GM19035 (cell line): ENCODE measurements around the gene NPAS3.
"Not testable (repeated sequence)": the region's sequence is repeated elsewhere in the genome, so short reads cannot be mapped to it uniquely, and the experiment has no call there.

Experiments
- ATAC-seq: cut with Tn5 transposase; IDR thresholded peaks from one replicate; pipeline ENCODE4 v1.9.1; 2021; ENCODE audit not compliant: unreplicated experiment

NPAS3 gene

DNA sequence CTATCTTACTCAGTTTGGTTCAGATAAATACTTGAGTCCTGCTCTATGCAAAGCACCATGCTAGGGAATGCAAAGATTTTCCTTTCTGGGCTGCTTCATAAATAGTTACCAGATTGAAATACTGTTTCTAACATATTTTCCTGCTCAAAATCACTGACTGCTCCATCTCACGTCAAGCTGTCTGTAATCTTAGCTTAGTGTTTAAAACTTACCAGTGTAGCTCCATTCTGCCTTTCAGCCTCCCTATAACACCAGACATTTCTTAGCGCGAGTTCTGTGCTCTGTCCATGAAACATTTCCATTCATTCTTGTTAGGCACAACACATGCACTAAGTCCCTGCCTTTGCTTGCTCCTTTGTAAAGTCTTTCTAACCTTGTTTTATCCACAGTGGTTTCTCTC, 129.4 kb downstream of the NPAS3 start:
- no peak for ATAC-seq

DNA sequence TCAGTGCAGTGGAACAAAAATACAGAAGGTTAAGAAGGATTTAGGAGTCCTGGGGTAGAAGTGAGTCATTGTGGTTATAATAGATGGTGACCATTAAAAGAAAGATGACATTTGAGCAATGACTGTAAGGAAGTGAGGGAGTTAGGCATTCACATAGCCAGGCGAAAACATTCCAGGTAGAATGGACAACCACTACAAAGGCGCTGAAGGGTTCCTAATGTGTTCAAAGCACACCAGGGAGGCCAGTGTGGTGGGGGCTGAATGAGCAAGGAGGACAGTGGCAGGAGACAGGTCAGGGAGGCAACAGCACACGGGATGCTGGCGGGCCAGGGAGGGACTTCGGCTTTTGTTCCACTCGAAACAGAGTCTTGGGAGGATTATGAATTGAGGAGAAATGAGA, 129.9 kb downstream of the NPAS3 start:
- no peak for ATAC-seq

GRCh38 chr14:33070475-33070874, 131.8 kb downstream of the NPAS3 start:
- ATAC-seq: no peak

DNA sequence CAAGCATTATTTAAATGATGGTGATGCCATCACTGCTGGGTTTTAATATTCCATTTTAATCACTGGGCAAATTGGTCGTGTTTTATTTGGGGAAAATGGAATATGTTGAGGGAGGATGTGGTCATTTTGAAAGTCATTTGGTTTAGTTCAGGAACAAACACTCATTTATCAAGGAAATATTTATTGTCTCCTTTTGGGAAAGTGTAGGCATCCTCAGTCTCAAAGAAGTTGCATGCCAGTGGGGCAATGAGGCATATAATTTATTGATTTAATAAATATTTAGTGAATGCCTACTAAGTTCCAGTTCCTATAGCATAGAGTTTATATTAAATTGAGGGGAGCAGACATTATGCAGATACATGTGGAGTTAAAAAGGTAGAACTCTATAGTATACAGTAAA, 134.3 kb downstream of the NPAS3 start:
- no peak for ATAC-seq

GRCh38 chr14:33081259-33081658, 142.6 kb downstream of the NPAS3 start:
- no peak for ATAC-seq

DNA sequence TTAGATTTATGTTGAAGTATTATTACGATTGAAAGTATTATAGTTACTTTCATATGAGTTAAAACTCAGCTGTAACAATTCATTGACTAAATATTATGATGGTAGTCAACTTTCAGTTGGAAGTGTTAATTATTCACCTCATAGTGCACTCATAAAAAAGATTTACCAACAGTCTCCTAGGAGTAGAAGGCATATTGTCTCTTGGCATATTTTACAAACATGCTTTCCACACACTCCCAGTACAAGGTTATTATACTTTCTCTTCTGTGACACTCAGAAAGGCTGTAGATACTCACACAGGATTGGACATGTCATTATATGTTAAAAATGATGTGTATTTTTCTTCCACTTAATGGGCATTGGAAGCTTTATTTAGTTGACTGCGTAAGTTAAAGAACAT, 147.1 kb downstream of the NPAS3 start:
- ATAC-seq: no peak

DNA sequence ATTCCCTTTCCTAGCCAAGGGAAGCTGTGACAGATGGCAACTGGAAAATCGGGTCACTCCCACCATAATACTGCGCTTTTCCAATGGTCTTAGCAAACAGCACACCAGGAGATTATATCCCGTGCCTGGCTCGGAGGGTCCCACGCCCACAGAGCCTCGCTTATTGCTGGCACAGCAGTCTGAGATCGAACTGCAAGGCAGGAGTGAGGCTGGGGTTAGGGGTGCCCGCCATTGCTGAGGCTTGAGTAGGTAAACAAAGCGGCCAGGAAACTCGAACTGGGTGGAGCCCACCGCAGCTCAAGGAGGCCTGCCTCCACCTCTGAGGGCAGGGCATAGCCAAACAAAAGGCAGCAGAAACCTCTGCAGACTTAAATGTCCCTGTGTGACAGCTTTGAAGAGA, 149.6 kb downstream of the NPAS3 start:
- not testable (repeated sequence) for ATAC-seq

- ATAC-seq: no peak
Measured at GRCh38 chr14:33098016-33098415, 159.3 kb downstream of the NPAS3 start.

DNA sequence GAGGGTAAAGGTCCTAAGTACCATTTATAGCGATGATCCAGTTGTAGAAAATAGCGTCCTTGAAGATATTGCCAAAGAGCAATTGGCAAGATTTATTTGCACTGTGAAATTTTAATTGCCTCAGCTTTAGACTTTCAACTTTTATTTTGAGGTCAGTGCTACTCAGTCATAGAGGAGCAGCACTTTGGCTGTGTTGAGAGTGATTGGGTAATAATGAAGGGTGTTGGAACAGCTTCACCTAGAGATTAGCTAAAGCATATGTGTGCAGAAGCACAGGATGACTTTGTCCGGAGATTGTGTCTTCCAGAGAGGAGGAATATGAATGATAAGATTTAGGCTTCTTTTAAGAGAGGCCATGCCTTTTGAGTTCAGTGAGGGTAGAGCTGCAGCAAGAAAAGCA, 164.8 kb downstream of the NPAS3 start:
- no peak for ATAC-seq

- no peak for ATAC-seq
Measured at GRCh38 chr14:33103966-33104365, 165.3 kb downstream of the NPAS3 start.

DNA sequence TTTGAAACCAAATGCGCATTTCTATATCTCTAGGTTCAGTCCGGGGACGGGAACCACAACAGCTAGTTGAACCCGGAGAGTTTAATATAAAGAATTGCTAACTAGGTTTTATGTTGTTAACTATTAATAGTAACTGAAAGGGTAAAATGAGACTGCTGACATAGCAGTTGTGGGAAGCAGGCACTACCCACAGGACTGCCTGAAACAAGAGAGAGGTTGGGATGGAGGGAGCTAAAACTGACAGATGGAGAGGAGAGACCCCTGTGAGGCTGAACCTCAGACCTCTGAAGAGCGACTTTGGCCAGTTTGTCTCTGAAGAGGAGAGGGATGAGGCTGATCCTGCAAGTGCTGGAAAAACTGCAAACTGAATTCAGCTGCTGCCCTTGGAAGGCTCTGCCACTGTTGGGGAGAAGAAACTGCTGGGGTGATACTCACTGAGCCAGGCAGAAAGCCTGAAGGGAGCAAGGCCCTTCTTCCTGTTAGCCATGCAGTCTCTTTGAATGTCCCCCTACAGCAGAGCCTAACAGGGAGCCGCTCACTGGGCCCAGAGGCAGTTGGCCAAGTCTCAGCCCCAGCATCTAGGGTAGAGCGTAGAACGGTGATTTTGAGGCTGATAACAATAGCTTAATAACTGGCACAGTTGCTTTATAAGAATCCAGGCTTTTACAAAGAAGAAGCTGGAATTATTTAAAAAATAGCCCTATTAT, 172.2 kb downstream of the NPAS3 start:
- ATAC-seq: no peak

GRCh38 chr14:33114331-33114730, 175.7 kb downstream of the NPAS3 start:
- ATAC-seq: no peak

DNA sequence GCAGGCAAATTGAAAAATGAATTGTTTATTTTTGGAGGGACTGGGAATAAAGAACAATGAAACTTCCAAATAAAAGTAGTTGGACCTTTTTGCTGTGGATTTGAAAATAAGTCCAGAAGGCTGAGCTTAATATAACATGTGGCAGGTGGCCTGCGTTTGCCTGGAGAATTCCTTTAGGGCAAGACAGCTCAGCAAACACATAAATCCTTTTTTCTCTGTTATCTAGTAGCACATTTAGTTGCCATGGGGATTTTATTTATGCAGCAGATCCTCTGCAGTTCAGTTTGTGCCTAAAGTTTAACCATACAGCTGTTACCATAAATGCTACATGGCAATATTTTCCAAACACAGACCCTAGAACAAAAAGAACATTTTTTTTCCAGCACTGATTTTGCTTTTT, 180.0 kb downstream of the NPAS3 start:
- no peak for ATAC-seq

DNA sequence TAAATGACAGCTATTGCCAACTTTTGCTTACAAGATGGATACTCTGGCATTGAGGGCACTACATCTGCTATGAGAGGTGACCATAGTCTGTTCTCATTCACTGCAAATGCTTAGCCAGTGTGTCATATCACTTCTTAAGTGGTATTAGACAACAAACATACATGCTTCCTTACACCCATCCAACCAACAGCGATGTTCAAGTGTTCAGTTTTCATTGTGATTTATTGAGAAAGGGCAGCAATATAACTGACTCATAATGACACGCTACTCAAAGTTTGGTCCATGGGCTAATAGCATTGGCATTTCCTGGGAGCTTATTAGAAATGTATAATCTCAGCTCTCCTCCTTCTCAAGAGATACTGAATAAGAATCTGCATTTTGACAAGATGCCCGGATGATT, 181.7 kb downstream of the NPAS3 start:
- ATAC-seq: no peak

GRCh38 chr14:33120966-33121365, 182.3 kb downstream of the NPAS3 start:
- no peak for ATAC-seq

GRCh38 chr14:33123281-33123680, 184.6 kb downstream of the NPAS3 start:
- no peak for ATAC-seq

DNA sequence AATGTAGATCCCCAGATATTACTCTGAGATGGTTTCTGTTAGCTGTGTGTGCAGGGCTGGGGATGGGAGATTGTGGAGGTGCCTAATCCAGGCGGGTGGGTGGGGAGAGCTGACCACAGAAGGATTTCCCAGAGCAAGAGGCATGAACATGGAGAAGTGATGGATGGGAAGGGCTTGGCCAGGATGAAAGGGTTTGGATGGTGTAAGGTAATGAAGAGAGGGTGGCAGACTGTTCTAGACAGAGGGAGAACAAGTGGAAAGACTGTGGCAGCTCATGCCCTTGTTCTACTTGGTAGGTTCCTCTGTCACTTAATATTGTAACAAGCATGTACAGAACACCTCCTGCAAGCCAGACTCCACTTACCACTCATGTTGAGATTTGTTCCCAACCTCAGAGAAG, 187.8 kb downstream of the NPAS3 start:
- no peak for ATAC-seq

GRCh38 chr14:33127531-33127930, 188.9 kb downstream of the NPAS3 start:
- no peak for ATAC-seq

- ATAC-seq: no peak
Measured at GRCh38 chr14:33131801-33132200, 193.1 kb downstream of the NPAS3 start.

GRCh38 chr14:33134162-33134561, 195.5 kb downstream of the NPAS3 start:
- no peak for ATAC-seq

DNA sequence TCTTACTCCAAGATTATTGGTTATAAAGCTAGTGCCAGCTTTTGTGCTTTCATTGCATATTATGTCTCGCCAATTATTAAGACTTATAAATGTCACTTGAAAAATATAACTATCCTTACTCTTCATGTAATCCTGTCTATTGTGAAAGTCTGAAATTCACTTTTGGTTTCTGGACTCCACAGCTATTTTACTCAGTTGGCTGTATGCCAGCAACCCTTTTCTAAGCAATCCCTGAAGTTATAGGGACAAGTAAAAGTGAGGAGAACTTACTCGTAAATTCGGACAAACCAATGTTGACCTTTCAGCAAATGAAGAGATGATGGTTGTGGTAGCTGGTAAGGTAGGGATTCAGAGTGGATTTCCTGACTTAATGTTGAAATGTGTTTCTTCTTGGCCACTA, 196.3 kb downstream of the NPAS3 start:
- no peak for ATAC-seq

DNA sequence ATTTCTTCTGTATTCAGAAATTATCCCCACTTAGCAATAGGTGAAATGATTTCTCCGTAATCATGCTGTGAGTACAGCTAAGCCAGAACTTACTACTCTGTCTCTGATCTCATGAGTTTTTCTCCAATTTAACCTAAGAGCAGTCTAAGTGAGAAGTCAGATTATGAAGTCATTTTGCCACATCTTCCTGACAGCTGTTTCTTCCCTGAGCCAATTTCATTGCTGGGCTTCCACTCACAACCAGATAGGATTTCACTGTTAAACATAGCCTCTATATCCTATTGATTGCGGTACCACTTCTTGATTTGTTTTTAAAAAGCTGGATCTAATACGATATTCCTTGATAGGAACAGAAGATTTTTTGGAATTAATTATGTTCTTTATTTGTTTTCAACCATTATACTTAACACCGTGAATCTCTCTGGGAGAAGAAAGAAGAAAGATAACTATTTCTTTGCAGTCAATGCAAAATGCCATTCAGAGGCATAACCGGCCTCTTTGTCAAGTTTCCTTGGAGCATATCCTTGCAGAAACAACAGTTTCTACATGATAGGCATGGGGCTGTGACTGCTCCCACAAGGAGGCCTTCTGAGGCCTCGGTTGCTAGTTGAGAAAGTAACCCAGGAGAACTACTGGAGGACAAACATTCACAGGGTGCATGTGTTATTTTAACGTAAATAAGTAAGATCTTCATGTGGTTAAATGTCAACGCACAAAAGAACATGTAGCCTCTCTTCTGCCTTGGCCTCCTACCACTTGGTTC, 212.2 kb downstream of the NPAS3 start:
- ATAC-seq: no peak

DNA sequence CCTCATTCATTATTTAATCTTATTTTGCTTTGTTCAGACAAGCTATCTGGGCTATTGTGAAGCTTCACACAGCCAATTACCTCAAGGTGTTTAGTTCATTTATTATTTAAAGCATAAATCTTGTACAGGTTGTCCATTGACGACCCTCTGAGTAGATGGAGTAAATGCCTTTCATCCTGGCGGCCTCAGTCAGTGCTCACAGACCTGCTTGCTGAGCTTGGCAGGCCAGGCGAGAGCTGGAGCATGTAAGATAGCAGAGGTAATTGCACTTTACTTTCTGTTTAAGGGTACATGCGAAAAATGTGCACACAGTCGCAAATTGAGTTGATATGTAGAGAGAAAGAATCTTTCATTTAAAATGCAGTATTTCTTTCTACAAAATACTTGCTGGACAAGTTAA, 224.4 kb downstream of the NPAS3 start:
- ATAC-seq: no peak
